ENCODE data around the gene ICE1. TPM values are rescaled to one million over a fixed set of nuclear protein-coding genes. Genes with fewer than 3 reads are reported as not detected.
A peak's percentile ranks its signal among the peaks of the same experiment; 100 is the strongest.

The ICE1 gene
- total and polyA plus RNA-seq, 9 of the 15 experiments (the other 6 are each of a cell fraction or from before 2014, with no cell fraction given), result 4.9 to 47.4 (median 28.2) TPM

GRCh38 chr5:5421149-5421960, 1.1 kb upstream of the ICE1 start (continued):
- TF ChIP-seq CHCHD3 (CRISPR knock-in tag; IDR thresholded peaks at IDR 0.05), result no peak
- peak; percentile 55 for TF ChIP-seq RAD51 (IDR thresholded peaks at IDR 0.05; ENCODE audit: borderline replicate concordance, low read depth)
- TF ChIP-seq CREB5 (CRISPR knock-in tag; IDR thresholded peaks at IDR 0.05), result no peak
- TF ChIP-seq SMARCA5 (IDR thresholded peaks at IDR 0.05), result no peak
- no peak for TF ChIP-seq RFX5 (IDR thresholded peaks at IDR 0.05; ENCODE audit: low read depth, low read length)
- TF ChIP-seq ZNF551 (CRISPR knock-in tag; IDR thresholded peaks at IDR 0.05), result no peak
- TF ChIP-seq ZNF197 (CRISPR knock-in tag; IDR thresholded peaks at IDR 0.05; ENCODE audit: low read depth), result 0 out of 2 replicates have a peak, but pooled peaks have one; percentile 12
- no peak for TF ChIP-seq YBX1 (IDR thresholded peaks at IDR 0.05)
- no peak for TF ChIP-seq KLF10 (CRISPR knock-in tag; IDR thresholded peaks at IDR 0.05)
- peak; percentile 61; the same call in 1 of the 2 replicates for TF ChIP-seq SMARCA4 (IDR thresholded peaks at IDR 0.05)
- TF ChIP-seq ZNF586 (CRISPR knock-in tag; conservative IDR thresholded peaks at IDR 0.05), result no peak
- TF ChIP-seq LEF1 (IDR thresholded peaks at IDR 0.05), result peak; percentile 45; the same call in 1 of the 2 replicates
- no peak for TF ChIP-seq MXI1 (IDR thresholded peaks at IDR 0.05; ENCODE audit: low read depth, low read length)
- TF ChIP-seq FOXJ2 (tag; IDR thresholded peaks at IDR 0.05), result no peak
- 0 out of 2 replicates have a peak, but pooled peaks have one; percentile 55 for TF ChIP-seq ELK3 (CRISPR knock-in tag; IDR thresholded peaks at IDR 0.05)
- no peak for TF ChIP-seq MYBL2 (IDR thresholded peaks at IDR 0.05; ENCODE audit: low read depth)
- no peak for TF ChIP-seq MYBL2 (CRISPR knock-in tag; IDR thresholded peaks at IDR 0.05; ENCODE audit: borderline replicate concordance)
- TF ChIP-seq NCOA1 (IDR thresholded peaks at IDR 0.05; ENCODE audit: low read depth), result no peak
- TF ChIP-seq FIP1L1 (IDR thresholded peaks at IDR 0.05; ENCODE audit: low read depth, low read length, poor library complexity, severe bottlenecking), result no peak
- no peak for TF ChIP-seq HMG20B (CRISPR knock-in tag; IDR thresholded peaks at IDR 0.05)
- peak; percentile 16; the same call in 1 of the 2 replicates for TF ChIP-seq FOXM1 (IDR thresholded peaks at IDR 0.05; ENCODE audit: low read depth)
- no peak for TF ChIP-seq FOXM1 (CRISPR knock-in tag; IDR thresholded peaks at IDR 0.05; ENCODE audit: low read depth)
- no peak; the same call in 1 of the 2 replicates for TF ChIP-seq TFAP4 (CRISPR knock-in tag; IDR thresholded peaks at IDR 0.05; ENCODE audit: borderline replicate concordance)
- TF ChIP-seq TFE3 (CRISPR knock-in tag; IDR thresholded peaks at IDR 0.05), result peak; percentile 58
- TF ChIP-seq RBM22 (IDR thresholded peaks at IDR 0.05; ENCODE audit: low read depth, low read length, poor library complexity, severe bottlenecking), result no peak

All from K562 (cell line).